ENCODE results near the gene MBNL1.

Gene MBNL1

DNA sequence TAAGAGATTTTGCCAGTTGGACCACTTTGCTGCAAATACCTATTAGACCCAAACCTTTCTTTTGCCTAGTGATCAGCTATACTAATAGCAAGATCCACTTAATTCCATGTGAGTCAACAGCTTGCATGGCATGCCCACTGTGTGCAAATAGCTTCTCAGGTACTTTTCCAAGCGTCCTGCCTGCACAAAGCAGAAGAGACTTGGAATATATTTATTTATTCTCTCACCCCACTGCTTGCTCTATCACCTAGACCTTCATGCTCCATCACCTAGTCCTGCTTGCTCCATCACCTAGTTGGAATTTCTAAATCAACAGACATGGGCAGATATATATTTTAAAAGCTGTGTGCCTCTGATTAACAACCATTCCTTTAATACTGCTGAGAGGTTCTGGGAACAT, 47.6 kb downstream of the MBNL1 start:
- Histone ChIP-seq H2BK15ac (ENCODE audit: low read length) (no peak overlapping the region), H4K91ac (ENCODE audit: low read depth, low read length, poor library complexity) (no peak overlapping the region), H3K4me2 (ENCODE audit: insufficient read depth, low read length, poor library complexity, severe bottlenecking) (no peak overlapping the region), H2BK120ac (ENCODE audit: low read depth, low read length) (no peak overlapping the region), H3K23ac (ENCODE audit: low read depth, low read length, poor library complexity) (no peak overlapping the region), H2AFZ (ENCODE audit: low read length) (no peak overlapping the region), H3K4me1 (ENCODE audit: control insufficient read depth in 2 of 2, insufficient read depth in 1 of 2, low read depth in 1 of 2, low read length in 2 of 2) (peaks cover 0 to 11% of the 10 kb centered on the region in 2 donors), H3K36me3 (replicated peaks in 1 of 2; ENCODE audit: control insufficient read depth in 2 of 2, insufficient read depth in 2 of 2, low read length in 2 of 2) (no peaks in the 10 kb centered on the region), H2BK12ac (ENCODE audit: low read length) (no peak overlapping the region), H2AK5ac (ENCODE audit: low read depth, low read length) (no peak overlapping the region), H3K9ac (ENCODE audit: low read depth, low read length, poor library complexity) (no peak overlapping the region), H3K9me3 (replicated peaks in 1 of 2; ENCODE audit: control insufficient read depth in 2 of 2, insufficient read depth in 1 of 2, low read depth in 1 of 2, low read length in 2 of 2) (peaks cover 0 to 5% of the 10 kb centered on the region in 2 donors), H3K4me3 (ENCODE audit: low read length in 2 of 2) (no peak overlapping the region), H3K4ac (ENCODE audit: low read length) (no peak overlapping the region), H3K27me3 (ENCODE audit: control insufficient read depth in 3 of 3, insufficient read depth in 3 of 3, low read depth in 1 of 3, low read length in 3 of 3) (no peaks in the 10 kb centered on the region), H3K27ac (replicated peaks; ENCODE audit: low read length) (no peak overlapping the region), H3K79me1 (ENCODE audit: low read depth, low read length) (no peaks in the 10 kb centered on the region), H2BK5ac (ENCODE audit: low read length) (no peak overlapping the region), H3K14ac (ENCODE audit: low read length) (no peak overlapping the region), H4K8ac (ENCODE audit: low read depth, low read length) (no peak overlapping the region), H3K18ac (ENCODE audit: low read length) (no peak overlapping the region)
- no CpG with 5 or more reads among the region's 1 CpG for WGBS, 2 donors (ENCODE audit: extremely low coverage in 2 of 2, insufficient read length in 2 of 2, insufficient replicate concordance in 1 of 2)
- DNase-seq (ENCODE audit: low spot score) = no peak

DNA sequence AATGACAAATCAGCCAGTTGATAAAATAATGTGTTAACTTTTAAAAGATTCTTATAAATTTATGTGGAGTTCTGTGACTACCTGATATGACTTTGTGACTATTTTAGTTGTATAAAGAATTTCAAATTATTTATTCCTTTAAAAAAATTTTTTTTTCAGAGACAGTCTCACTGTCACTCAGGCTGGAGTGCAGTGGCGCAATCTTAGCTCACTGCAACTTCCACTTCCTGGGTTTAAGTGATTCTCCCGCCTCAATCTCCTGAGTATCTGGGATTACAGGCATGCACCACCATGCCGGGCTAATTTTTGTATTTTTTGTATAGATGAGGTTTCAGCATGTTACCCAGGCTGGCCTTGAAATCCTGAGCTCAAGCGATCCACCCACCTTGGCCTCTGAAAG, 48.5 kb downstream of the MBNL1 start:
- no peak overlapping the region for H2AK5ac ChIP-seq (ENCODE audit: low read depth, low read length)
- peaks cover 0 to 5% of the 10 kb centered on the region in 2 donors for H3K9me3 ChIP-seq (replicated peaks in 1 of 2; ENCODE audit: control insufficient read depth in 2 of 2, insufficient read depth in 1 of 2, low read depth in 1 of 2, low read length in 2 of 2)
- no peak overlapping the region for H2BK12ac ChIP-seq (ENCODE audit: low read length)
- H3K4me2 ChIP-seq (ENCODE audit: insufficient read depth, low read length, poor library complexity, severe bottlenecking) = no peak overlapping the region
- H2BK15ac ChIP-seq (ENCODE audit: low read length) = no peak overlapping the region
- no peak overlapping the region for H3K18ac ChIP-seq (ENCODE audit: low read length)
- H3K27ac ChIP-seq (replicated peaks; ENCODE audit: low read length) = no peak overlapping the region
- no peak overlapping the region for H4K8ac ChIP-seq (ENCODE audit: low read depth, low read length)
- no peak overlapping the region for H3K9ac ChIP-seq (ENCODE audit: low read depth, low read length, poor library complexity)
- no peak for DNase-seq (ENCODE audit: low spot score)
- H3K27me3 ChIP-seq (ENCODE audit: control insufficient read depth in 3 of 3, insufficient read depth in 3 of 3, low read depth in 1 of 3, low read length in 3 of 3) = no peaks in the 10 kb centered on the region
- no peak overlapping the region for H3K23ac ChIP-seq (ENCODE audit: low read depth, low read length, poor library complexity)
- no peak overlapping the region for H2BK5ac ChIP-seq (ENCODE audit: low read length)
- H3K4me3 ChIP-seq (ENCODE audit: low read length in 2 of 2) = no peak overlapping the region
- H3K14ac ChIP-seq (ENCODE audit: low read length) = no peak overlapping the region
- no peaks in the 10 kb centered on the region for H3K79me1 ChIP-seq (ENCODE audit: low read depth, low read length)
- no peak overlapping the region for H2AFZ ChIP-seq (ENCODE audit: low read length)
- H3K4me1 ChIP-seq (ENCODE audit: control insufficient read depth in 2 of 2, insufficient read depth in 1 of 2, low read depth in 1 of 2, low read length in 2 of 2) = peaks cover 0 to 11% of the 10 kb centered on the region in 2 donors
- H2BK120ac ChIP-seq (ENCODE audit: low read depth, low read length) = no peak overlapping the region
- no peak overlapping the region for H4K91ac ChIP-seq (ENCODE audit: low read depth, low read length, poor library complexity)
- no peak overlapping the region for H3K4ac ChIP-seq (ENCODE audit: low read length)
- H3K36me3 ChIP-seq (replicated peaks in 1 of 2; ENCODE audit: control insufficient read depth in 2 of 2, insufficient read depth in 2 of 2, low read length in 2 of 2) = no peaks in the 10 kb centered on the region
- WGBS, 2 donors (ENCODE audit: extremely low coverage in 2 of 2, insufficient read length in 2 of 2, insufficient replicate concordance in 1 of 2) = no CpG with 5 or more reads among the region's 4 CpGs

DNA sequence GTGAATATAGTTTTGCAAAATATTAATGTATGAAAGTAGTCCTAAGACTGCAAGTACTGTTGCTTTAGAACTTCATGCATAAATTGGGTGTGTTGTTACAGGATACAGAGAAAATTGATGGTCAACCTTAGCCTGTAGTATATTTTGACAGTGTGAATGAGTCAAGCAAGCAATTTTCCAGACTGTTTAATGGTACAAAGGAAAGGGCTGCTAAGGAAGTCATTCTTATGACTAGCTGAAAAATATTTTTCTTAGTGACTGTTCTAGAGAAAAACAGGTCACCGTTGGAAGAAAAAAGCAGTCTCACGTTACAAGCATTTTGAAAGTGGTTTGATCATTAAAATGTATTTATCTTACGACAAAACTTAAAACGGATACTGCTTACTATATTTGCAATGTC, 49.2 kb downstream of the MBNL1 start:
- no peaks in the 10 kb centered on the region for H3K79me1 ChIP-seq (ENCODE audit: low read depth, low read length)
- H3K36me3 ChIP-seq (replicated peaks in 1 of 2; ENCODE audit: control insufficient read depth in 2 of 2, insufficient read depth in 2 of 2, low read length in 2 of 2) = no peaks in the 10 kb centered on the region
- no peak overlapping the region for H3K23ac ChIP-seq (ENCODE audit: low read depth, low read length, poor library complexity)
- H3K4me3 ChIP-seq (ENCODE audit: low read length in 2 of 2) = no peak overlapping the region
- no peak for DNase-seq (ENCODE audit: low spot score)
- H3K9me3 ChIP-seq (replicated peaks in 1 of 2; ENCODE audit: control insufficient read depth in 2 of 2, insufficient read depth in 1 of 2, low read depth in 1 of 2, low read length in 2 of 2) = peaks cover 0 to 3% of the 10 kb centered on the region in 2 donors
- H2AFZ ChIP-seq (ENCODE audit: low read length) = no peak overlapping the region
- no peak overlapping the region for H3K27ac ChIP-seq (replicated peaks; ENCODE audit: low read length)
- H4K8ac ChIP-seq (ENCODE audit: low read depth, low read length) = no peak overlapping the region
- H3K4me2 ChIP-seq (ENCODE audit: insufficient read depth, low read length, poor library complexity, severe bottlenecking) = no peak overlapping the region
- no peak overlapping the region for H3K18ac ChIP-seq (ENCODE audit: low read length)
- no peak overlapping the region for H2BK120ac ChIP-seq (ENCODE audit: low read depth, low read length)
- no peaks in the 10 kb centered on the region for H3K27me3 ChIP-seq (ENCODE audit: control insufficient read depth in 3 of 3, insufficient read depth in 3 of 3, low read depth in 1 of 3, low read length in 3 of 3)
- no peak overlapping the region for H3K9ac ChIP-seq (ENCODE audit: low read depth, low read length, poor library complexity)
- H2BK15ac ChIP-seq (ENCODE audit: low read length) = no peak overlapping the region
- peaks cover 0 to 11% of the 10 kb centered on the region in 2 donors for H3K4me1 ChIP-seq (ENCODE audit: control insufficient read depth in 2 of 2, insufficient read depth in 1 of 2, low read depth in 1 of 2, low read length in 2 of 2)
- no peak overlapping the region for H2BK5ac ChIP-seq (ENCODE audit: low read length)
- no peak overlapping the region for H2AK5ac ChIP-seq (ENCODE audit: low read depth, low read length)
- no peak overlapping the region for H2BK12ac ChIP-seq (ENCODE audit: low read length)
- no peak overlapping the region for H3K14ac ChIP-seq (ENCODE audit: low read length)
- no CpG with 5 or more reads among the region's 4 CpGs for WGBS, 2 donors (ENCODE audit: extremely low coverage in 2 of 2, insufficient read length in 2 of 2, insufficient replicate concordance in 1 of 2)
- no peak overlapping the region for H4K91ac ChIP-seq (ENCODE audit: low read depth, low read length, poor library complexity)
- no peak overlapping the region for H3K4ac ChIP-seq (ENCODE audit: low read length)

DNA sequence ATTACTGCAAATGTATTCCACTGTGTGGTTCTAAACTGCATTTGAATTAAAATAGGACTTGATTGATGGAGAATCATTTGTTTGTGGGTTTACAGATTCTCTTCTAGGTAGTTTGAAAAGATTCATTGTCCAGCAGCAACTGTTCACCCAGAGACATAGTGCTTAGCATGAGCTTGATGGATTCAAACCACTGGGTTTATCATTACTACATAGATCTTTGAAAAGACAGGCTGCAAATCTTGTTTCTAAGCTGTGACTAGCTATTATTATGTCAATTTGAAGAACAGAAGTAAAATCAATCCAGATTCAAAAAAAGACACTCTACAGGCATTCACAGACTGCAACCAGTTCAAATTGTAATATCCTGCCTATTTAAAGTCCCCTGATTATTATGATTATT, 49.8 kb downstream of the MBNL1 start:
- no peak overlapping the region for H3K4ac ChIP-seq (ENCODE audit: low read length)
- no peak overlapping the region for H2AFZ ChIP-seq (ENCODE audit: low read length)
- no peak overlapping the region for H3K4me2 ChIP-seq (ENCODE audit: insufficient read depth, low read length, poor library complexity, severe bottlenecking)
- H3K23ac ChIP-seq (ENCODE audit: low read depth, low read length, poor library complexity) = no peak overlapping the region
- no peak overlapping the region for H3K27ac ChIP-seq (replicated peaks; ENCODE audit: low read length)
- DNase-seq (ENCODE audit: low spot score) = no peak
- no peak overlapping the region for H4K91ac ChIP-seq (ENCODE audit: low read depth, low read length, poor library complexity)
- no peak overlapping the region for H3K9ac ChIP-seq (ENCODE audit: low read depth, low read length, poor library complexity)
- H3K4me3 ChIP-seq (ENCODE audit: low read length in 2 of 2) = no peak overlapping the region
- H3K14ac ChIP-seq (ENCODE audit: low read length) = no peak overlapping the region
- H2BK12ac ChIP-seq (ENCODE audit: low read length) = no peak overlapping the region
- H2BK5ac ChIP-seq (ENCODE audit: low read length) = no peak overlapping the region
- no peak overlapping the region for H2BK15ac ChIP-seq (ENCODE audit: low read length)
- H3K36me3 ChIP-seq (replicated peaks in 1 of 2; ENCODE audit: control insufficient read depth in 2 of 2, insufficient read depth in 2 of 2, low read length in 2 of 2) = no peaks in the 10 kb centered on the region
- H3K79me1 ChIP-seq (ENCODE audit: low read depth, low read length) = no peaks in the 10 kb centered on the region
- H4K8ac ChIP-seq (ENCODE audit: low read depth, low read length) = no peak overlapping the region
- no peak overlapping the region for H2BK120ac ChIP-seq (ENCODE audit: low read depth, low read length)
- no peak overlapping the region for H3K18ac ChIP-seq (ENCODE audit: low read length)
- no peak overlapping the region for H2AK5ac ChIP-seq (ENCODE audit: low read depth, low read length)
- peaks cover 0 to 11% of the 10 kb centered on the region in 2 donors for H3K4me1 ChIP-seq (ENCODE audit: control insufficient read depth in 2 of 2, insufficient read depth in 1 of 2, low read depth in 1 of 2, low read length in 2 of 2)
- no peaks in the 10 kb centered on the region for H3K27me3 ChIP-seq (ENCODE audit: control insufficient read depth in 3 of 3, insufficient read depth in 3 of 3, low read depth in 1 of 3, low read length in 3 of 3)
- peaks cover 0 to 3% of the 10 kb centered on the region in 2 donors for H3K9me3 ChIP-seq (replicated peaks in 1 of 2; ENCODE audit: control insufficient read depth in 2 of 2, insufficient read depth in 1 of 2, low read depth in 1 of 2, low read length in 2 of 2)

Data from neuronal stem cell (in vitro differentiated cells).